ENCODE measurements around the gene KRTAP2-2. TPM values are rescaled to one million over a fixed set of nuclear protein-coding genes. Genes with fewer than 3 reads are reported as not detected.
"Not testable (repeated sequence)": the region's sequence is repeated elsewhere in the genome, so short reads cannot be mapped to it uniquely, and the experiment has no call there.

Gene KRTAP2-2
- total and polyA plus RNA-seq, 2 experiments from 2014 or later = not detected

- Histone ChIP-seq H3K9me3 (ENCODE audit: low read depth) (no peaks in the 10 kb centered on the region), H3K27me3 (no peaks in the 10 kb centered on the region), H3K36me3 (no peaks in the 10 kb centered on the region), H3K4me3 (no peak overlapping the region), H3K27ac (no peak overlapping the region), H3K4me1 (ENCODE audit: low read depth) (no peaks in the 10 kb centered on the region)
- no peak for TF ChIP-seq CTCF (IDR thresholded peaks at IDR 0.05; ENCODE audit: low read depth, low read length)
- no peak for DNase-seq (ENCODE audit: low read depth in 1 of 2, low spot score in 1 of 2)
Observed at GRCh38 chr17:41057547-41057946, 2.5 kb upstream of the KRTAP2-2 start.

- H3K4me1 ChIP-seq (ENCODE audit: low read depth); H3K9me3 ChIP-seq (ENCODE audit: low read depth); H3K27ac ChIP-seq; H3K27me3 ChIP-seq; DNase-seq (ENCODE audit: low read depth in 1 of 2, low spot score in 1 of 2); H3K4me3 ChIP-seq; H3K36me3 ChIP-seq: not testable (repeated sequence)
Observed at GRCh38 chr17:41054556-41054955, 474 bp downstream of the KRTAP2-2 start.

GRCh38 chr17:41054025-41054424 is 1.0 kb downstream of the KRTAP2-2 start:
- TF ChIP-seq CTCF (IDR thresholded peaks at IDR 0.05; ENCODE audit: low read depth, low read length) = no peak
- Histone ChIP-seq H3K4me3 (no peak overlapping the region), H3K27me3 (no peaks in the 10 kb centered on the region), H3K36me3 (no peaks in the 10 kb centered on the region), H3K27ac (no peak overlapping the region), H3K9me3 (ENCODE audit: low read depth) (no peaks in the 10 kb centered on the region), H3K4me1 (ENCODE audit: low read depth) (no peaks in the 10 kb centered on the region)
- no peak for DNase-seq (ENCODE audit: low read depth in 1 of 2, low spot score in 1 of 2)

- DNase-seq (ENCODE audit: low read depth in 1 of 2, low spot score in 1 of 2) = no peak
- no peak for TF ChIP-seq CTCF (IDR thresholded peaks at IDR 0.05; ENCODE audit: low read depth, low read length)
- H3K4me3 ChIP-seq = no peak overlapping the region
- H3K27ac ChIP-seq = no peak overlapping the region
- no peaks in the 10 kb centered on the region for H3K4me1 ChIP-seq (ENCODE audit: low read depth)
- no peaks in the 10 kb centered on the region for H3K27me3 ChIP-seq
- H3K36me3 ChIP-seq = no peaks in the 10 kb centered on the region
- no peaks in the 10 kb centered on the region for H3K9me3 ChIP-seq (ENCODE audit: low read depth)
Observed at GRCh38 chr17:41052566-41052965, 2.5 kb downstream of the KRTAP2-2 start.

- no peak for TF ChIP-seq CTCF (IDR thresholded peaks at IDR 0.05; ENCODE audit: low read depth, low read length)
- no peak overlapping the region for H3K27ac ChIP-seq
- no peak for DNase-seq (ENCODE audit: low read depth in 1 of 2, low spot score in 1 of 2)
- H3K36me3 ChIP-seq = no peaks in the 10 kb centered on the region
- H3K27me3 ChIP-seq = no peaks in the 10 kb centered on the region
- H3K9me3 ChIP-seq (ENCODE audit: low read depth) = no peaks in the 10 kb centered on the region
- no peak overlapping the region for H3K4me3 ChIP-seq
- H3K4me1 ChIP-seq (ENCODE audit: low read depth) = no peaks in the 10 kb centered on the region
Observed at GRCh38 chr17:41049110-41049509, 5.9 kb downstream of the KRTAP2-2 start.

- Histone ChIP-seq H3K27me3 (no peaks in the 10 kb centered on the region), H3K27ac (no peak overlapping the region), H3K36me3 (no peaks in the 10 kb centered on the region), H3K9me3 (ENCODE audit: low read depth) (no peaks in the 10 kb centered on the region), H3K4me3 (no peak overlapping the region), H3K4me1 (ENCODE audit: low read depth) (no peaks in the 10 kb centered on the region)
- DNase-seq (ENCODE audit: low read depth in 1 of 2, low spot score in 1 of 2) = no peak
- TF ChIP-seq CTCF (IDR thresholded peaks at IDR 0.05; ENCODE audit: low read depth, low read length) = no peak
Observed at GRCh38 chr17:41048441-41048840, 6.6 kb downstream of the KRTAP2-2 start.

- not testable (repeated sequence) for H3K4me1 ChIP-seq (ENCODE audit: low read depth); H3K4me3 ChIP-seq; DNase-seq (ENCODE audit: low read depth in 1 of 2, low spot score in 1 of 2); H3K27me3 ChIP-seq; H3K9me3 ChIP-seq (ENCODE audit: low read depth); H3K36me3 ChIP-seq; H3K27ac ChIP-seq
Observed at GRCh38 chr17:41046735-41047465, 8.1 kb downstream of the KRTAP2-2 start, which contains the start of gene KRTAP2-1. KRTAP2-1 (minus strand) TSS chr17:41047316; CDS start chr17:41047267, 49 bp downstream.
